H1 (cell line): ENCODE measurements around the gene COPA. TPM values are rescaled to one million over a fixed set of nuclear protein-coding genes. Genes with fewer than 3 reads are reported as not detected.

ENCODE experiments used
- FOSL1 ChIP-seq: IDR thresholded peaks from 2 replicates; pipeline ENCODE4 v1.6.1; 2011; ENCODE audit warnings: mild to moderate bottlenecking, low read depth, low read length, moderate library complexity; ENCODE audit not compliant: insufficient read depth
- HDAC6 ChIP-seq: IDR thresholded peaks from one replicate; pipeline ENCODE4 v1.7.1; 2012; ENCODE audit warnings: low read depth, mild to moderate bottlenecking, inconsistent platforms, low read length, moderate library complexity
- POLR2AphosphoS5 ChIP-seq: IDR thresholded peaks from 2 replicates; pipeline ENCODE4 v1.6.1; 2011; ENCODE audit warnings: low read depth, low read length
- POU5F1 ChIP-seq: IDR thresholded peaks from 2 replicates; pipeline ENCODE4 v1.6.1; 2011; ENCODE audit warnings: low read depth, mild to moderate bottlenecking, low read length, moderate library complexity
- polyA plus RNA-seq, 7 experiments: library from polyadenylated mRNA; depleted of rRNA in 3 of 7; stranded (reverse) in 5 of 7; unstranded in 2 of 7; fragments of >200 nt in 5 of 7; fragments of 200-250 nt in 2 of 7; gene quantifications; 1 replicate in 5 of 7; 2 replicates in 1 of 7; 4 replicates in 1 of 7; pipeline versions ENCODE4 v1.2.1 to v1.2.3, GENCODE V29; 2011 to 2013; ENCODE audit warnings: missing spikeins in 2 of 7, mixed read lengths in 2 of 7
- total RNA-seq: library from RNA; stranded (reverse); fragmentation: NEBNext Ultra II Directional; extraction: Animal tissue kit (Norgen Biotek cat#: 25700); gene quantifications from 2 replicates; pipeline ENCODE4 v1.2.1, GENCODE V29; 2021
- TF ChIP-seq, protein P1 (sequence below): IDR thresholded peaks from 2 replicates; pipeline ENCODE4 v1.6.1; 2012; ENCODE audit warnings: low read length, inconsistent platforms

The COPA gene
- total and polyA plus RNA-seq, 2 of the 8 experiments (the other 6 are each of a cell fraction or from before 2014, with no cell fraction given), result 78.2 to 115 TPM

DNA sequence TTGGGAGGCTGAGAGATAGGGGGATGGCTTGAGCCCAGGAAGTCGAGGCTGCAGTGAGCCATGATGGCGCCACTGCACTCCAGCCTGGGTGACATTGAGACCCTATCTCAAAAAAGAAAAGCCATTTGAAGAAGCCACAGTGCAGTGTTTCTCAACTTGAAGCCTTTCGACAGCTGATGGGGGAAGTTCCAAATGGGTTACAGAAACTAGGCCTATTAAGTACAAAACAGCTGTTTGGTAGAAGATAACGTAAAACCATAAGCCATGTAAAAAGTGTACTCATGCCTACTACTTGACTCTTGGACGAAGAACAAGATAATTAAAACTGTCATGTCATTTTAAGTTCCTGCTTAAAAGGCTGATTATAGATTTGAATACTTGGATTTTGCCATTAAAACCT is 16.6 kb downstream of the COPA start (continued):
- TF ChIP-seq HDAC6 (no peak), POU5F1 (no peak), POLR2AphosphoS5 (no peak), FOSL1 (no peak)
- TF ChIP-seq, protein P1, sequence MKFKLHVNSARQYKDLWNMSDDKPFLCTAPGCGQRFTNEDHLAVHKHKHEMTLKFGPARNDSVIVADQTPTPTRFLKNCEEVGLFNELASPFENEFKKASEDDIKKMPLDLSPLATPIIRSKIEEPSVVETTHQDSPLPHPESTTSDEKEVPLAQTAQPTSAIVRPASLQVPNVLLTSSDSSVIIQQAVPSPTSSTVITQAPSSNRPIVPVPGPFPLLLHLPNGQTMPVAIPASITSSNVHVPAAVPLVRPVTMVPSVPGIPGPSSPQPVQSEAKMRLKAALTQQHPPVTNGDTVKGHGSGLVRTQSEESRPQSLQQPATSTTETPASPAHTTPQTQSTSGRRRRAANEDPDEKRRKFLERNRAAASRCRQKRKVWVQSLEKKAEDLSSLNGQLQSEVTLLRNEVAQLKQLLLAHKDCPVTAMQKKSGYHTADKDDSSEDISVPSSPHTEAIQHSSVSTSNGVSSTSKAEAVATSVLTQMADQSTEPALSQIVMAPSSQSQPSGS, result no peak
